SJSA1 (cell line): ENCODE results near the gene KIF3B. TPM values are rescaled to one million over a fixed set of nuclear protein-coding genes. Genes with fewer than 3 reads are reported as not detected.
"Not testable (repeated sequence)": the region's sequence is repeated elsewhere in the genome, so short reads cannot be mapped to it uniquely, and the experiment has no call there.

ENCODE experiments used
- DNase-seq, 2 experiments: peaks; one replicate each; pipeline ENCODE4 v3.0.0-alpha.2; 2015 to 2020; ENCODE audit warnings: low spot score in 2 of 2, low read depth in 1 of 2
- H3K27ac ChIP-seq: fragments of 250-450 bp; sonication (Bioruptor Pico); 2 replicates; pipeline ENCODE4 v1.5.1; 2020; ENCODE audit warnings: mild to moderate bottlenecking, moderate library complexity
- H3K27me3 ChIP-seq: fragments of 250-450 bp; sonication (Bioruptor Pico); replicated peaks from 2 replicates; pipeline ENCODE4 v1.5.1; 2020; ENCODE audit warnings: mild to moderate bottlenecking, moderate library complexity
- H3K36me3 ChIP-seq: fragments of 250-450 bp; sonication (Bioruptor Pico); 2 replicates; pipeline ENCODE4 v1.5.1; 2020; ENCODE audit warnings: mild to moderate bottlenecking
- H3K4me1 ChIP-seq: fragments of 250-450 bp; sonication (Bioruptor Pico); replicated peaks from 2 replicates; pipeline ENCODE4 v1.6.1; 2021; ENCODE audit warnings: mild to moderate bottlenecking
- H3K4me3 ChIP-seq: fragments of 250-450 bp; sonication (Bioruptor Pico); 2 replicates; pipeline ENCODE4 v1.5.1; 2020; ENCODE audit warnings: mild to moderate bottlenecking
- H3K9me3 ChIP-seq: fragments of 250-450 bp; sonication (Bioruptor Pico); replicated peaks from 2 replicates; pipeline ENCODE4 v1.5.1; 2020; ENCODE audit warnings: mild to moderate bottlenecking
- total RNA-seq: library from RNA; depleted of rRNA; stranded (reverse); fragments of >200 nt; shearing (Covaris generic); gene quantifications from 2 replicates; pipeline ENCODE4 v1.2.3, GENCODE V29; 2014

The KIF3B gene
- total RNA-seq, 1 experiment from 2014 or later = 15.7 TPM

GRCh38 chr20:32355907-32356621, 78.6 kb downstream of the KIF3B start:
- peak; percentile 79 to 82 for DNase-seq
- Histone ChIP-seq H3K27ac (peak overlapping the region; percentile 98), H3K36me3 (peaks cover 20% of the 10 kb centered on the region), H3K4me1 (peaks cover 59% of the 10 kb centered on the region)
- not testable (repeated sequence) for H3K4me3 ChIP-seq, H3K9me3 ChIP-seq, H3K27me3 ChIP-seq

- Histone ChIP-seq H3K27me3 (no peaks in the 10 kb centered on the region), H3K36me3 (peaks cover 21% of the 10 kb centered on the region), H3K4me3 (peak overlapping the region; percentile 84), H3K27ac (peak overlapping the region; percentile 98), H3K9me3 (no peaks in the 10 kb centered on the region), H3K4me1 (peaks cover 61% of the 10 kb centered on the region)
- no peak for DNase-seq
Observed at GRCh38 chr20:32356622-32357374, 79.3 kb downstream of the KIF3B start.

- Histone ChIP-seq H3K36me3 (peaks cover 24% of the 10 kb centered on the region), H3K4me1 (peaks cover 67% of the 10 kb centered on the region)
- no peak for DNase-seq
Observed at GRCh38 chr20:32357375-32357868, 80.0 kb downstream of the KIF3B start.

GRCh38 chr20:32357869-32358631, 80.6 kb downstream of the KIF3B start, which contains the start of gene ASXL1:
Gene ASXL1, plus strand, starts transcription at chr20:32358331. Its CDS starts 445 bp downstream, at chr20:32358776.
- peak; percentile 98 to 99 for DNase-seq
- peak within 1 kb of the TSS; percentile 84 for H3K4me3 ChIP-seq
- H3K27me3 ChIP-seq = no peaks in the 10 kb centered on the region
- peaks cover 73% of the 10 kb centered on the region for H3K4me1 ChIP-seq
- H3K9me3 ChIP-seq = no peaks in the 10 kb centered on the region
- H3K36me3 ChIP-seq = peaks cover 24% of the 10 kb centered on the region
- peak within 1 kb of the TSS; percentile 98 for H3K27ac ChIP-seq

More at GRCh38 chr20:32357375-32357868, 80.0 kb downstream of the KIF3B start:
- Histone ChIP-seq H3K27ac (peak overlapping the region; percentile 98), H3K27me3 (no peaks in the 10 kb centered on the region), H3K9me3 (no peaks in the 10 kb centered on the region), H3K4me3 (peak overlapping the region; percentile 84)

GRCh38 chr20:32358632-32358882, 81.1 kb downstream of the KIF3B start:
- H3K27ac ChIP-seq = peak overlapping the region; percentile 98
- peak overlapping the region; percentile 84 for H3K4me3 ChIP-seq
- H3K27me3 ChIP-seq = no peaks in the 10 kb centered on the region
- no peak for DNase-seq
- peaks cover 78% of the 10 kb centered on the region for H3K4me1 ChIP-seq
- H3K9me3 ChIP-seq = no peaks in the 10 kb centered on the region
- peaks cover 27% of the 10 kb centered on the region for H3K36me3 ChIP-seq

GRCh38 chr20:32358883-32359632, 81.6 kb downstream of the KIF3B start:
- DNase-seq = peak; percentile 69 to 79
- peak overlapping the region; percentile 98 for H3K27ac ChIP-seq
- H3K27me3 ChIP-seq = no peaks in the 10 kb centered on the region
- H3K36me3 ChIP-seq = peaks cover 30% of the 10 kb centered on the region
- peaks cover 77% of the 10 kb centered on the region for H3K4me1 ChIP-seq
- peak overlapping the region; percentile 84 for H3K4me3 ChIP-seq
- no peaks in the 10 kb centered on the region for H3K9me3 ChIP-seq

- peak in 1 of 2 experiments; percentile 14 for DNase-seq
- no peaks in the 10 kb centered on the region for H3K9me3 ChIP-seq
- H3K36me3 ChIP-seq = peaks cover 30% of the 10 kb centered on the region
- H3K4me1 ChIP-seq = peaks cover 70% of the 10 kb centered on the region
- no peaks in the 10 kb centered on the region for H3K27me3 ChIP-seq
- H3K4me3 ChIP-seq = peak overlapping the region; percentile 84
- peak overlapping the region; percentile 98 for H3K27ac ChIP-seq
Observed at GRCh38 chr20:32359633-32360332, 82.3 kb downstream of the KIF3B start.

- no peaks in the 10 kb centered on the region for H3K27me3 ChIP-seq
Observed at GRCh38 chr20:32360333-32360634, 82.8 kb downstream of the KIF3B start.

GRCh38 chr20:32362901-32363364, 85.5 kb downstream of the KIF3B start:
- H3K4me3 ChIP-seq = no peak overlapping the region
- H3K9me3 ChIP-seq = no peaks in the 10 kb centered on the region
- no peaks in the 10 kb centered on the region for H3K27me3 ChIP-seq
- H3K27ac ChIP-seq = no peak overlapping the region
- DNase-seq = no peak
- H3K36me3 ChIP-seq = peaks cover 45% of the 10 kb centered on the region
- H3K4me1 ChIP-seq = peaks cover 40% of the 10 kb centered on the region

More at GRCh38 chr20:32360333-32360634, 82.8 kb downstream of the KIF3B start:
- Histone ChIP-seq H3K9me3 (no peaks in the 10 kb centered on the region), H3K36me3 (peaks cover 30% of the 10 kb centered on the region), H3K4me1 (peaks cover 65% of the 10 kb centered on the region), H3K4me3 (peak overlapping the region; percentile 84), H3K27ac (peak overlapping the region; percentile 23; the same call in 1 of the 2 replicates)
- DNase-seq = no peak

- H3K4me3 ChIP-seq = no peak overlapping the region
- no peaks in the 10 kb centered on the region for H3K27me3 ChIP-seq
- no peak for DNase-seq
- H3K9me3 ChIP-seq = no peaks in the 10 kb centered on the region
- peaks cover 45% of the 10 kb centered on the region for H3K4me1 ChIP-seq
- no peak overlapping the region for H3K27ac ChIP-seq
- H3K36me3 ChIP-seq = peaks cover 49% of the 10 kb centered on the region
Observed at GRCh38 chr20:32363492-32363891, 86.0 kb downstream of the KIF3B start.

- no peaks in the 10 kb centered on the region for H3K27me3 ChIP-seq
- peaks cover 48% of the 10 kb centered on the region for H3K4me1 ChIP-seq
- H3K4me3 ChIP-seq = no peak overlapping the region
- H3K27ac ChIP-seq = no peak overlapping the region
- H3K36me3 ChIP-seq = peaks cover 49% of the 10 kb centered on the region
- DNase-seq = no peak
- H3K9me3 ChIP-seq = no peaks in the 10 kb centered on the region
Observed at GRCh38 chr20:32364554-32365208, 87.2 kb downstream of the KIF3B start.

GRCh38 chr20:32365564-32365963, 88.1 kb downstream of the KIF3B start:
- Histone ChIP-seq H3K36me3 (peaks cover 47% of the 10 kb centered on the region), H3K4me3 (no peak overlapping the region), H3K27me3 (no peaks in the 10 kb centered on the region), H3K4me1 (peaks cover 39% of the 10 kb centered on the region), H3K27ac (no peak overlapping the region), H3K9me3 (no peaks in the 10 kb centered on the region)
- no peak for DNase-seq
